GM18517 (cell line): ENCODE results near the gene DAGLA.

Source experiments
- ATAC-seq: cut with Tn5 transposase; IDR thresholded peaks from one replicate; pipeline ENCODE4 v1.9.1; 2021; ENCODE audit warnings: mild to moderate bottlenecking, moderate library complexity; ENCODE audit not compliant: unreplicated experiment

Gene DAGLA

GRCh38 chr11:61688365-61689163 is 8.4 kb downstream of the DAGLA start:
- no peak for ATAC-seq

GRCh38 chr11:61689164-61689496 is 8.9 kb downstream of the DAGLA start:
- no peak for ATAC-seq

GRCh38 chr11:61690706-61691379 is 10.7 kb downstream of the DAGLA start:
- no peak for ATAC-seq

- ATAC-seq = no peak
Observed at GRCh38 chr11:61691380-61692156, 11.4 kb downstream of the DAGLA start.

GRCh38 chr11:61693922-61694601 is 13.9 kb downstream of the DAGLA start:
- no peak for ATAC-seq

GRCh38 chr11:61694602-61694939 is 14.4 kb downstream of the DAGLA start:
- ATAC-seq = no peak

- ATAC-seq = no peak
Observed at GRCh38 chr11:61694946-61695706, 14.9 kb downstream of the DAGLA start.

GRCh38 chr11:61695917-61696316 is 15.7 kb downstream of the DAGLA start:
- no peak for ATAC-seq

- no peak for ATAC-seq
Observed at GRCh38 chr11:61696602-61697001, 16.4 kb downstream of the DAGLA start.

GRCh38 chr11:61697078-61697502 is 16.9 kb downstream of the DAGLA start:
- ATAC-seq = no peak

GRCh38 chr11:61697764-61698163 is 17.6 kb downstream of the DAGLA start:
- no peak for ATAC-seq

GRCh38 chr11:61698173-61698948 is 18.2 kb downstream of the DAGLA start:
- ATAC-seq = no peak

GRCh38 chr11:61699737-61700160 is 19.6 kb downstream of the DAGLA start:
- ATAC-seq = no peak

GRCh38 chr11:61700212-61700611 is 20.0 kb downstream of the DAGLA start:
- no peak for ATAC-seq

GRCh38 chr11:61700720-61701119 is 20.5 kb downstream of the DAGLA start:
- ATAC-seq = no peak

GRCh38 chr11:61701242-61701886 is 21.2 kb downstream of the DAGLA start:
- ATAC-seq = no peak

GRCh38 chr11:61702701-61703312 is 22.6 kb downstream of the DAGLA start:
- no peak for ATAC-seq

GRCh38 chr11:61704838-61705237 is 24.6 kb downstream of the DAGLA start:
- no peak for ATAC-seq
